Brain microvascular endothelial cell (primary cell): ENCODE measurements around the gene METTL16.
"Not testable (repeated sequence)": the region's sequence is repeated elsewhere in the genome, so short reads cannot be mapped to it uniquely, and the experiment has no call there.

Source experiments
- DNase-seq: peaks from one replicate; pipeline ENCODE4 v3.0.0-alpha.2; 2020
- H3K27ac ChIP-seq: fragments of 250-450 bp; sonication (Bioruptor Pico); 2 replicates; pipeline ENCODE4 v1.5.1; 2020; ENCODE audit warnings: mild to moderate bottlenecking, moderate library complexity
- H3K27me3 ChIP-seq: fragments of 250-450 bp; sonication (Bioruptor Pico); replicated peaks from 2 replicates; pipeline ENCODE4 v1.5.1; 2020; ENCODE audit warnings: mild to moderate bottlenecking
- H3K36me3 ChIP-seq: fragments of 250-450 bp; sonication (Bioruptor Pico); replicated peaks from 2 replicates; pipeline ENCODE4 v1.5.1; 2020; ENCODE audit warnings: mild to moderate bottlenecking
- H3K4me3 ChIP-seq: 2 replicates; pipeline ENCODE4 v1.5.1; 2011; ENCODE audit warnings: low read depth, mild to moderate bottlenecking, control low read depth, low read length, moderate library complexity
- in situ Hi-C: cut with HindIII; loops from 2 replicates; pipeline ENCODE4 v1.10.0; 2017; ENCODE audit warnings: low sequenced_read_pairs, low pct_ligation_motif_present
- TF ChIP-seq, protein P1 (sequence below): IDR thresholded peaks from 2 replicates; pipeline ENCODE4 v1.5.1; 2011; ENCODE audit warnings: low read depth, mild to moderate bottlenecking, moderate library complexity, low read length, control low read depth, inconsistent platforms; ENCODE audit errors: missing control alignments

The METTL16 gene

GRCh38 chr17:2521257-2521656, 9.6 kb upstream of the METTL16 start:
- Histone ChIP-seq H3K4me3 (no peak overlapping the region), H3K27ac (no peak overlapping the region), H3K27me3 (no peaks in the 10 kb centered on the region), H3K36me3 (no peaks in the 10 kb centered on the region)
- no peak for DNase-seq
- in situ Hi-C loops, result no loop called here
- TF ChIP-seq, protein P1, sequence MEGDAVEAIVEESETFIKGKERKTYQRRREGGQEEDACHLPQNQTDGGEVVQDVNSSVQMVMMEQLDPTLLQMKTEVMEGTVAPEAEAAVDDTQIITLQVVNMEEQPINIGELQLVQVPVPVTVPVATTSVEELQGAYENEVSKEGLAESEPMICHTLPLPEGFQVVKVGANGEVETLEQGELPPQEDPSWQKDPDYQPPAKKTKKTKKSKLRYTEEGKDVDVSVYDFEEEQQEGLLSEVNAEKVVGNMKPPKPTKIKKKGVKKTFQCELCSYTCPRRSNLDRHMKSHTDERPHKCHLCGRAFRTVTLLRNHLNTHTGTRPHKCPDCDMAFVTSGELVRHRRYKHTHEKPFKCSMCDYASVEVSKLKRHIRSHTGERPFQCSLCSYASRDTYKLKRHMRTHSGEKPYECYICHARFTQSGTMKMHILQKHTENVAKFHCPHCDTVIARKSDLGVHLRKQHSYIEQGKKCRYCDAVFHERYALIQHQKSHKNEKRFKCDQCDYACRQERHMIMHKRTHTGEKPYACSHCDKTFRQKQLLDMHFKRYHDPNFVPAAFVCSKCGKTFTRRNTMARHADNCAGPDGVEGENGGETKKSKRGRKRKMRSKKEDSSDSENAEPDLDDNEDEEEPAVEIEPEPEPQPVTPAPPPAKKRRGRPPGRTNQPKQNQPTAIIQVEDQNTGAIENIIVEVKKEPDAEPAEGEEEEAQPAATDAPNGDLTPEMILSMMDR, result no peak

GRCh38 chr17:2517539-2517938, 5.9 kb upstream of the METTL16 start:
- Histone ChIP-seq H3K36me3 (no peaks in the 10 kb centered on the region), H3K4me3 (no peak overlapping the region), H3K27ac (no peak overlapping the region), H3K27me3 (no peaks in the 10 kb centered on the region)
- in situ Hi-C loops, result no loop called here
- TF ChIP-seq, protein P1, result no peak
- no peak for DNase-seq

- peak overlapping the region; percentile 88 for H3K4me3 ChIP-seq
- in situ Hi-C loops, result no loop called here
- H3K27ac ChIP-seq, result peak overlapping the region; percentile 95
- no peaks in the 10 kb centered on the region for H3K27me3 ChIP-seq
- H3K36me3 ChIP-seq, result no peaks in the 10 kb centered on the region
- DNase-seq, result no peak
- TF ChIP-seq, protein P1, result no peak
These were observed 588 bp downstream of the METTL16 start for GRCh38 chr17:2511138-2511461.

GRCh38 chr17:2510559-2510958, 1.1 kb downstream of the METTL16 start:
- Histone ChIP-seq H3K4me3 (peak overlapping the region; percentile 88), H3K27ac (peak overlapping the region; percentile 95), H3K36me3 (no peaks in the 10 kb centered on the region), H3K27me3 (no peaks in the 10 kb centered on the region)
- in situ Hi-C loops, result no loop called here
- TF ChIP-seq, protein P1, result no peak
- no peak for DNase-seq

GRCh38 chr17:2508035-2508434, 3.7 kb downstream of the METTL16 start:
- H3K4me3 ChIP-seq, result no peak overlapping the region
- in situ Hi-C loops, result no loop called here
- no peaks in the 10 kb centered on the region for H3K36me3 ChIP-seq
- DNase-seq, result no peak
- TF ChIP-seq, protein P1, result no peak
- H3K27ac ChIP-seq, result no peak overlapping the region
- H3K27me3 ChIP-seq, result no peaks in the 10 kb centered on the region

DNA sequence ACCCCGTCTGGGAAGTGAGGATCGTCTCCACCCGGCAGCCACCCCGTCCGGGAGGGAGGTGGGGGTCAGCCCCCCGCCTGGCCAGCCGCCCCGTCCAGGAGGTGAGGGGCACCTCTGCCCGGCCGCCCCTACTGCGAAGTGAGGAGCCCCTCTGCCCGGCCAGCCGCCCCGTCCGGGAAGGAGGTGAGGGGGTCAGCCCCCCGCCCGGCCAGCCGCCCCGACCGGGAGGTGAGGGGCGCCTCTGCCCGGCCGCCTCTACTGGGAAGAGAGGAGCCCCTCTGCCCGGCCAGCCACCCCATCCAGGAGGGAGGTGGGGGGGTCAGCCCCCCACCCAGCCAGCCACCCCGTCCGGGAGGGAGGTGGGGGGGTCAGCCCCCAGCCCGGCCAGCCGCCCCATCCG, 4.7 kb downstream of the METTL16 start:
- H3K27ac ChIP-seq, H3K36me3 ChIP-seq, in situ Hi-C loops, H3K27me3 ChIP-seq, DNase-seq, H3K4me3 ChIP-seq: not testable (repeated sequence)
